Astrocyte (in vitro differentiated cells and primary cell): ENCODE data around the gene DDX17. TPM values are rescaled to one million over a fixed set of nuclear protein-coding genes. Genes with fewer than 3 reads are reported as not detected.

Experiments used
- DNase-seq: peaks from one replicate; pipeline ENCODE4 v3.0.0-alpha.2; 2010; ENCODE audit warnings: low read depth
- FAIRE-seq: peaks from 2 replicates; lab custom pipeline; 2011; peaks lifted over from hg19 to GRCh38; lab: Jason Lieb, UNC
- H2AFZ ChIP-seq: 2 replicates; pipeline ENCODE4 v1.6.0; 2012; ENCODE audit warnings: low read depth, low read length, inconsistent platforms
- H3K27ac ChIP-seq: 2 replicates; pipeline ENCODE4 v1.5.1; 2011; ENCODE audit warnings: low read depth, low read length, inconsistent platforms
- H3K27me3 ChIP-seq: 2 replicates; pipeline ENCODE4 v1.6.0; 2011; ENCODE audit warnings: low read length, inconsistent platforms; ENCODE audit not compliant: insufficient read depth
- H3K36me3 ChIP-seq: 2 replicates; pipeline ENCODE4 v1.5.1; 2011; ENCODE audit warnings: low read length, inconsistent platforms; ENCODE audit not compliant: insufficient read depth
- H3K4me1 ChIP-seq: 2 replicates; pipeline ENCODE4 v1.5.1; 2011; ENCODE audit warnings: low read length, inconsistent platforms; ENCODE audit not compliant: insufficient read depth
- H3K4me2 ChIP-seq: 2 replicates; pipeline ENCODE4 v1.6.0; 2012; ENCODE audit warnings: low read length, inconsistent platforms
- H3K4me3 ChIP-seq: 2 replicates; pipeline ENCODE4 v1.5.1; 2011; ENCODE audit warnings: low read depth, mild to moderate bottlenecking, low read length, inconsistent platforms; ENCODE audit not compliant: insufficient read depth
- H3K79me2 ChIP-seq: 2 replicates; pipeline ENCODE4 v1.6.0; 2012; ENCODE audit warnings: mild to moderate bottlenecking, low read length, inconsistent platforms; ENCODE audit not compliant: insufficient read depth
- H3K9ac ChIP-seq: 2 replicates; pipeline ENCODE4 v1.6.0; 2012; ENCODE audit warnings: mild to moderate bottlenecking, low read length, inconsistent platforms
- H3K9me3 ChIP-seq: 2 replicates; pipeline ENCODE4 v1.5.1; 2012; ENCODE audit warnings: low read depth, mild to moderate bottlenecking, low read length, inconsistent platforms; ENCODE audit not compliant: insufficient read depth
- H4K20me1 ChIP-seq: 2 replicates; pipeline ENCODE4 v1.6.0; 2012; ENCODE audit warnings: low read length, inconsistent platforms; ENCODE audit not compliant: insufficient read depth
- H3K27ac Mint-ChIP-seq: one replicate; pipeline ENCODE4 v1.8.0; 2021; ENCODE audit warnings: mild to moderate bottlenecking, mixed read lengths; ENCODE audit not compliant: unreplicated experiment
- H3K27me3 Mint-ChIP-seq: one replicate; pipeline ENCODE4 v1.8.0; 2021; ENCODE audit warnings: low read depth, mixed read lengths; ENCODE audit not compliant: unreplicated experiment
- H3K36me3 Mint-ChIP-seq: one replicate; pipeline ENCODE4 v1.8.0; 2021; ENCODE audit warnings: low read depth, mixed read lengths; ENCODE audit not compliant: unreplicated experiment
- H3K4me1 Mint-ChIP-seq: one replicate; pipeline ENCODE4 v1.8.0; 2021; ENCODE audit warnings: low read depth, mixed read lengths; ENCODE audit not compliant: unreplicated experiment
- H3K4me3 Mint-ChIP-seq: one replicate; pipeline ENCODE4 v1.8.0; 2021; ENCODE audit warnings: mild to moderate bottlenecking, moderate library complexity, mixed read lengths; ENCODE audit not compliant: unreplicated experiment
- H3K9me3 Mint-ChIP-seq: one replicate; pipeline ENCODE4 v1.8.0; 2021; ENCODE audit warnings: mild to moderate bottlenecking, mixed read lengths; ENCODE audit not compliant: unreplicated experiment
- EZH2 ChIP-seq: IDR thresholded peaks from 2 replicates; pipeline ENCODE4 v1.6.1; 2012; ENCODE audit warnings: mild to moderate bottlenecking, low read length, inconsistent platforms; ENCODE audit not compliant: insufficient read depth
- total RNA-seq: library from RNA; stranded (reverse); gene quantifications from 2 replicates; pipeline ENCODE4 v1.2.1, GENCODE V29; 2021
- TF ChIP-seq, protein P1 (sequence below): IDR thresholded peaks from 2 replicates; pipeline ENCODE4 v1.5.1; 2011; ENCODE audit warnings: low read depth, mild to moderate bottlenecking, inconsistent platforms, low read length, moderate library complexity; ENCODE audit not compliant: insufficient read depth

DDX17 gene
- total RNA-seq, 1 donor from 2014 or later: 258 TPM

DNA sequence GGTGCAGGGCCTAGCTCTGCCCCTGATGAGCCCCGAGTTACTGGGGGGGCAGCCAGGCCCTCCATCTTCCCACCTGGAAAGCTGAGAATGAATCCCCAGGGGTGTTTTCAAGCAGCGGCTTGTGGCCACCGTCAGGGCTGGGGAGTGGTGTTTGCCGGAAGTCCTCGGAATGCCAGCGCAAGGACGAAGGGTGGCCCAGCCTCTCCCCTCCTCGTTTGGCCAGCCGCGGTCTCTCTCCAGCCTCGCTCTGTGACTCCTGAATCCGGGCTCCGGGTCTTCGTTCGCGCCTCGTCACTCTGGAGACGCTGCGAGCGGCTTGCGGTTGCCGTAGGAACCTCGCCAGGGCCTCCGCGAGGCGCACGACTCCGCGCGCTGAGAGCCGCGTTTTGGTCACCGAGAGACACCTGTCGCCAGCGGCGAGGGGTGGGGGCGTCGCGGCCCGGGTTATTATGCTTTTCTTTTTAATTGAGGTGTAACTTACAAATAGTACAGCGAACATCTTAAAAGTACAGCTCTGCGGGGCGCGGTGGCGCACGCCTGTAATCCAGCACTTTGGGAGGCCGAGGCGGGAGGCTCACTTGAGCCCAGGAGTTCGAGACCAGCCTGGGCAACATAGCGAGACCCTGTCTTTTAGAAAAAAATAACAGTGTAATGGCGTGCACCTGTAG, 44.6 kb downstream of the DDX17 start:
- DNase-seq (peak; percentile 83), FAIRE-seq (no peak)

DNA sequence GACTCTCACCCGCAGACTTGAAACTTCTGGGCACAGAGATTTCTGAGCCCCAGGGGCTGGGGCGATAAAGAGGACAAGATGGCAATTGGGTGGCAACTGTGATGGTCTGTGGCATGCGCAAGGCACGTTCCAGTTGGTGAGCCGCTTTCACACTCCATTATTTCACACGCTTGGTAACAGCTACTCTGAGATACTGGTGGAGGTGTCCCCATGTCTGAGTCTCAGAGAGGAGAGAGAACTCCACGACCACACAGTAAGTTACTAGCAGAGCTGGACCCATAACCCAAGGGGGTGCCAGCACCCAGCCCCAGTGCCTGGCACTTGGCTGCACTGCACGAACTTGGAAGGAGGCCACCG, 45.1 kb downstream of the DDX17 start:
- peak overlapping the region; percentile 70 for H3K4me2 ChIP-seq

More for the DNA sequence above, 44.6 kb downstream of the DDX17 start:
- H3K36me3 ChIP-seq: no peaks in the 10 kb centered on the region
- Mint-ChIP-seq H3K4me1 (peaks cover 3% of the 10 kb centered on the region), H3K9me3 (no peaks in the 10 kb centered on the region), H3K4me3 (no peak overlapping the region), H3K27me3 (peaks cover 51% of the 10 kb centered on the region), H3K36me3 (no peaks in the 10 kb centered on the region), H3K27ac (no peak overlapping the region)
- no peaks in the 10 kb centered on the region for H3K79me2 ChIP-seq
- peaks cover 4% of the 10 kb centered on the region for H4K20me1 ChIP-seq
- no peak overlapping the region for H3K27ac ChIP-seq
- H3K27me3 ChIP-seq: peaks cover 45% of the 10 kb centered on the region
- TF ChIP-seq, protein P1, sequence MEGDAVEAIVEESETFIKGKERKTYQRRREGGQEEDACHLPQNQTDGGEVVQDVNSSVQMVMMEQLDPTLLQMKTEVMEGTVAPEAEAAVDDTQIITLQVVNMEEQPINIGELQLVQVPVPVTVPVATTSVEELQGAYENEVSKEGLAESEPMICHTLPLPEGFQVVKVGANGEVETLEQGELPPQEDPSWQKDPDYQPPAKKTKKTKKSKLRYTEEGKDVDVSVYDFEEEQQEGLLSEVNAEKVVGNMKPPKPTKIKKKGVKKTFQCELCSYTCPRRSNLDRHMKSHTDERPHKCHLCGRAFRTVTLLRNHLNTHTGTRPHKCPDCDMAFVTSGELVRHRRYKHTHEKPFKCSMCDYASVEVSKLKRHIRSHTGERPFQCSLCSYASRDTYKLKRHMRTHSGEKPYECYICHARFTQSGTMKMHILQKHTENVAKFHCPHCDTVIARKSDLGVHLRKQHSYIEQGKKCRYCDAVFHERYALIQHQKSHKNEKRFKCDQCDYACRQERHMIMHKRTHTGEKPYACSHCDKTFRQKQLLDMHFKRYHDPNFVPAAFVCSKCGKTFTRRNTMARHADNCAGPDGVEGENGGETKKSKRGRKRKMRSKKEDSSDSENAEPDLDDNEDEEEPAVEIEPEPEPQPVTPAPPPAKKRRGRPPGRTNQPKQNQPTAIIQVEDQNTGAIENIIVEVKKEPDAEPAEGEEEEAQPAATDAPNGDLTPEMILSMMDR: no peak
- no peak for TF ChIP-seq EZH2
- no peaks in the 10 kb centered on the region for H3K9me3 ChIP-seq
- H2AFZ ChIP-seq: peak overlapping the region; percentile 62
- H3K4me2 ChIP-seq: peak overlapping the region; percentile 70
- H3K4me3 ChIP-seq: no peak overlapping the region
- H3K4me1 ChIP-seq: no peaks in the 10 kb centered on the region
- no peak overlapping the region for H3K9ac ChIP-seq

More for the DNA sequence above, 45.1 kb downstream of the DDX17 start:
- FAIRE-seq (no peak), DNase-seq (no peak)
- Mint-ChIP-seq H3K27ac (no peak overlapping the region), H3K27me3 (peaks cover 53% of the 10 kb centered on the region), H3K9me3 (no peaks in the 10 kb centered on the region), H3K4me3 (no peak overlapping the region), H3K36me3 (no peaks in the 10 kb centered on the region), H3K4me1 (peaks cover 3% of the 10 kb centered on the region)
- peak overlapping the region; percentile 62 for H2AFZ ChIP-seq
- no peak overlapping the region for H3K9ac ChIP-seq
- no peaks in the 10 kb centered on the region for H3K79me2 ChIP-seq
- no peaks in the 10 kb centered on the region for H3K9me3 ChIP-seq
- no peak overlapping the region for H3K4me3 ChIP-seq
- no peak for TF ChIP-seq EZH2
- TF ChIP-seq, protein P1: no peak
- H3K27ac ChIP-seq: no peak overlapping the region
- no peaks in the 10 kb centered on the region for H3K4me1 ChIP-seq
- peaks cover 6% of the 10 kb centered on the region for H4K20me1 ChIP-seq
- H3K36me3 ChIP-seq: no peaks in the 10 kb centered on the region
- H3K27me3 ChIP-seq: peaks cover 50% of the 10 kb centered on the region
